SK-N-MC (cell line): ENCODE data around the gene KRT35.

Experiments used
- DNase-seq: peaks from one replicate; pipeline ENCODE4 v3.0.0-alpha.2; 2011; ENCODE audit warnings: low read depth, low spot score
- H3K27ac ChIP-seq: fragments of 200-600 bp; sonication (generic); 2 replicates; pipeline ENCODE4 v1.5.1; 2016; ENCODE audit warnings: mixed run types
- H3K36me3 ChIP-seq: fragments of 200-600 bp; sonication (generic); 2 replicates; pipeline ENCODE4 v1.6.1; 2017; ENCODE audit warnings: antibody characterized with exemption, low read length, mixed read lengths; ENCODE audit not compliant: insufficient read depth
- H3K4me3 ChIP-seq: fragments of 200-600 bp; sonication (generic); 2 replicates; pipeline ENCODE4 v1.5.1; 2016
- H3K9ac ChIP-seq: fragments of 200-600 bp; sonication (generic); 2 replicates; pipeline ENCODE4 v1.8.0; 2017; ENCODE audit warnings: mixed run types, mixed read lengths; ENCODE audit not compliant: insufficient read length
- H3K9me3 ChIP-seq: fragments of 200-600 bp; sonication (generic); 2 replicates; pipeline ENCODE4 v1.6.1; 2017; ENCODE audit warnings: low read depth, mild to moderate bottlenecking, antibody characterized with exemption, low read length, moderate library complexity, mixed read lengths
- EZH2 ChIP-seq: fragments of 200-600 bp; sonication (generic); IDR thresholded peaks from one replicate; pipeline ENCODE4 v1.6.1; 2017; ENCODE audit warnings: antibody characterized with exemption
- FOXP2 ChIP-seq: optimal IDR thresholded peaks from 2 replicates; pipeline ENCODE3; 2011; ENCODE audit warnings: mild to moderate bottlenecking, moderate library complexity; ENCODE audit not compliant: insufficient read depth; ENCODE audit errors: extremely low read length, control extremely low read depth
- POLR2AphosphoS5 ChIP-seq: IDR thresholded peaks from 2 replicates; pipeline ENCODE4 v1.6.1; 2012; ENCODE audit warnings: mild to moderate bottlenecking, low read depth, low read length, borderline replicate concordance

The KRT35 gene

DNA sequence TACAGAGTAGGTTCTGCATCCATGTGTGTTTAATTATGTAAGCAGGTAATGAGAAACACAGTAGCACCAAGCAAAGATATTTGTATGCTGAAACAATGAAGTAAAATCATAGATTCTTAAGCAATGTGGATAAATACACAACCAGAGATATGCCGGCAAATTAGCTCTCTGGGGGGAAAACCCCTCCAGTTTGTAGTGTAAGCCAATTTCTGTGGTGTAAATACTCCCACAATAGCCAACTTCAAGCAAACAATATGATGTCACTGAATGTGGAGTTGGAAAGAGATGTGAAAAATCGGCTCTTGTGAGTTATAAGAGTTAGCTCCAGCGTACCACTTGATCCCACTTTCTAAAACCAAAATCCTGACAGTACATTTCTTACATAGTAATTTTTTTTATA, 36.3 kb downstream of the KRT35 start:
- DNase-seq: no peak
- H3K9me3 ChIP-seq: no peaks in the 10 kb centered on the region
- H3K9ac ChIP-seq: no peak overlapping the region
- H3K27ac ChIP-seq: no peak overlapping the region
- H3K4me3 ChIP-seq: no peak overlapping the region
- TF ChIP-seq POLR2AphosphoS5 (no peak), EZH2 (no peak), FOXP2 (no peak)
- no peaks in the 10 kb centered on the region for H3K36me3 ChIP-seq

GRCh38 chr17:41444186-41444585, 36.8 kb downstream of the KRT35 start:
- no peak for DNase-seq
- TF ChIP-seq POLR2AphosphoS5 (no peak), EZH2 (no peak), FOXP2 (no peak)
- no peaks in the 10 kb centered on the region for H3K9me3 ChIP-seq

DNA sequence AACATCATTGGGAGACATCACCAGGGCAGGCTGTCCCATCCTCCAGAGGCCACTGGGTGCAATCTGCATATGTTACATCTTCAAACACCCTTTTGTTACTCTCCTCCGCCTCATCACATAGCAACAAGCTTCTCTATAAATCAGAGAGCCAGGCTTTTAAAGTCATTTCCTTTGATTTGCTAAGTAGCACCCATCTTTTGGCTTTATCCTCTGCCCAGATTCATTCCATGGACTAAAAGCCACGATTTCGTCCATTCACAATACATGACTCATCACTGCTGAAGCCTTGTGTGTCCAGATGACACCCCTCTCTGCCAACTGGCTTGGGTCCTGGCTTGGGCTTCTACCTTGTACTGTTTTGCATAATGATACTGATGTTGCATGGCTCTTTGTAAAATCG, 38.2 kb downstream of the KRT35 start:
- Histone ChIP-seq H3K9me3 (no peaks in the 10 kb centered on the region), H3K27ac (no peak overlapping the region), H3K4me3 (no peak overlapping the region), H3K36me3 (no peaks in the 10 kb centered on the region), H3K9ac (no peak overlapping the region)
- no peak for TF ChIP-seq POLR2AphosphoS5
- no peak for TF ChIP-seq FOXP2
- no peak for TF ChIP-seq EZH2
- no peak for DNase-seq

More at GRCh38 chr17:41444186-41444585, 36.8 kb downstream of the KRT35 start:
- Histone ChIP-seq H3K36me3 (no peaks in the 10 kb centered on the region), H3K4me3 (no peak overlapping the region), H3K9ac (no peak overlapping the region), H3K27ac (no peak overlapping the region)

DNA sequence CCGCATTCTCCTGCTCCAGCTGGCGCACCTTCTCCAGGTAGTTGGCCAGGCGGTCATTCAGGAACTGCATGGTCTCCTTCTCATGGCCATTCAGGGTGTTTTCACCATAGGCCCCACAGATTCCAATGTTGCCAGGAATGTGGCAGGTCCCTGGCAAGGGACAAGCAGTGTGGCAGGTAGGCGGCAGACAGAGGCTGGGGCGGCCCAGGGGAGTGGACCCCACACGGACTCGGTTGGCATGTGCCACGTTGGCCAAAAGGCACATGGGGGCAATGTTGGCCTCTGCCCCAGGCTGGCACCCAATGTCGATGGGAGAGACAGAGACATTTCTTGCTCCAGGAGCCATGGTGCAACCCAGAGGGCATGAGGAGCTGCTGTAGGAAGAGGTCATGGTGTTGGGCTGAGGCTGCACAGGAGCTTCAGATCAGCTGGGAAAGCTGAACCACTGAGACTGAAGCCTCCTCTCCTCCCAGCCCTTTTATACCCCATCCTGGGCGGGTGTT, 40.4 kb downstream of the KRT35 start, which contains the start of gene KRT38:
Gene KRT38 (minus strand): TSS at position 453 of the 503 bp plus-strand sequence. CDS start 62 bp downstream, at position 391.
- no peaks in the 10 kb centered on the region for H3K36me3 ChIP-seq
- no peaks in the 10 kb centered on the region for H3K9me3 ChIP-seq
- TF ChIP-seq EZH2: no peak
- TF ChIP-seq POLR2AphosphoS5: no peak
- TF ChIP-seq FOXP2: no peak
- DNase-seq: no peak
- H3K4me3 ChIP-seq: no peak within 1 kb of the TSS
- no peak within 1 kb of the TSS for H3K27ac ChIP-seq
- H3K9ac ChIP-seq: no peak within 1 kb of the TSS

DNA sequence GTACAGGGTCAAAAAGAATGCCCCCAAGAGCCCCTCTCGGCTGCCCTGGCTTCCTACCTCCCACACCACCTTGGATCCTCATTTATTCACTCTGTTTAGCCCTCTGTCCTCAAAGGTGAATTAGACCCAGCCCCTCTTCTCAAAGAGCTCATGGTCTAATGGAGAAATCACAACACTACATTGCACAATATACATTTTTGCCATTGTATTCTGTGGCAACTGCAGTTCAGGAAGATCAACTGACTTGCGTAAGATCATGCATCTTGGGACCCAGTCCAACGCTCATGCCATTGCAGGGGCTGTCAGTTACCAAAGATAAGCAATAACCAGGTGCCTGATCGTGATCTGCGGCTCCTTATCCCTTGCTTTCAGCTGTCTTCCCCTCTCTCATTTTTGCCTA, 41.6 kb downstream of the KRT35 start:
- Histone ChIP-seq H3K9me3 (no peaks in the 10 kb centered on the region), H3K27ac (no peak overlapping the region), H3K36me3 (no peaks in the 10 kb centered on the region), H3K9ac (no peak overlapping the region), H3K4me3 (no peak overlapping the region)
- TF ChIP-seq FOXP2: no peak
- no peak for TF ChIP-seq POLR2AphosphoS5
- no peak for TF ChIP-seq EZH2
- no peak for DNase-seq

DNA sequence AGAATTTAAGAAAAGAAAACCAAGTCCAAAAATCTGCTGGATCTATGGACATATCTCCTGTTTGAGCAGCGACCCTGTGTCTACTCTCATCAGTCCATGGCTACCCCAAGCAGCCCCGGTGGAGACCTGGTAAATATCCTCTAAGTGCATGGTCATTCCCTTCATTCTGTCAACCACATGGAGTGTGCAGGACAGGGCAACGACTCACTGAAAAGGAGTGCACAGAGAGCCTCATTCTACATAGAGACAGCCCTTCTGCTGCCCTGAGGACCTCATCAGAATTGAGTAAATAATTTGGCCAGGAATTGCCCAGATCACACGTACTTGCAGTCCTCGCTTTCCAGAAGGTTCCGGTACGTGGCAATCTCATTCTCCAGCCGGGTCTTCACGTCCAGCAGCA, 43.2 kb downstream of the KRT35 start:
- no peaks in the 10 kb centered on the region for H3K36me3 ChIP-seq
- H3K4me3 ChIP-seq: no peak overlapping the region
- TF ChIP-seq POLR2AphosphoS5: no peak
- TF ChIP-seq EZH2: no peak
- TF ChIP-seq FOXP2: no peak
- H3K9me3 ChIP-seq: no peaks in the 10 kb centered on the region
- DNase-seq: no peak
- no peak overlapping the region for H3K27ac ChIP-seq
- H3K9ac ChIP-seq: no peak overlapping the region

DNA sequence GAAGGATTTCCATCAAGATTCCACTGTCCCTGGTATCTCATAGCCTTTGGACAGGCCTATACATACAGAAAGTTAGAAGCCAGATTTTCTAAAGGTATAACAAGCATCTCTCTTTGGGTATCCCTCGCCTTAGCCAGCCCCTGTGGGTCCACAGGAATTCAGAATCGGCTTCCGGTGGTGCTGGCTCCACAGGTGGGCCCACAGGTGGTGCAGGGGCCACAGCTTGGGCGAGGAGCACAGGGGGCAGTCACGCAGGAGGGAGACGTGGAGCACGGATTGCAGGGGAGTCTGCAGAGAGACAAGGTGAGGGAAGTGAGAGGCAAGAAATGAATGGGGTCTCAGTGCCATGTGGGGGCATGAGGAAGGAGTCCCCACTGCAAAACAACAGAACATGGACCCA, 43.7 kb downstream of the KRT35 start:
- no peak for DNase-seq
- no peak overlapping the region for H3K9ac ChIP-seq
- no peak for TF ChIP-seq EZH2
- no peak for TF ChIP-seq FOXP2
- no peak for TF ChIP-seq POLR2AphosphoS5

GRCh38 chr17:41434415-41434814, 46.5 kb downstream of the KRT35 start:
- Histone ChIP-seq H3K9ac (no peak overlapping the region), H3K9me3 (no peaks in the 10 kb centered on the region), H3K4me3 (no peak overlapping the region), H3K27ac (no peak overlapping the region), H3K36me3 (no peaks in the 10 kb centered on the region)
- no peak for DNase-seq
- TF ChIP-seq EZH2 (no peak), POLR2AphosphoS5 (no peak), FOXP2 (no peak)

More for the DNA sequence above, 43.7 kb downstream of the KRT35 start:
- Histone ChIP-seq H3K36me3 (no peaks in the 10 kb centered on the region), H3K9me3 (no peaks in the 10 kb centered on the region), H3K27ac (no peak overlapping the region), H3K4me3 (no peak overlapping the region)

DNA sequence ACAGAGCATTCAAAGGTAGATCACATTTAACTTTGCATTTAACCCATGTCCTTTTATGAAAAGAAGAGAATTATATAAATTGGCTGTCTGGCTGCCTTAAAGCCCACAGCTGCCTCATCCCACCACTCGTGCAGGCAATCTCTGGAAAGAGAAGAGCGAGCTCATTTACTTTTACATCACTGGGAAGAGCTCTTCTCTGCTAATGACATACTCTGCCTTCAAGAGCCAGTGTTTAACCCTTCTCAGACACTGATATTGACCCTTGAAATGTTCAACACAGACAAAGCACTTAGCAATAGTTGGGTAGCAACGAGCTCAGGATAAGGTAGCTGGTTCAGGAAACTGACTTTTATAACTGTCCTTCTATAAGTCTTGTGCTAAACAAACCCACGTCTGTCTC, 46.9 kb downstream of the KRT35 start:
- no peaks in the 10 kb centered on the region for H3K9me3 ChIP-seq
- no peak for DNase-seq
- no peak for TF ChIP-seq POLR2AphosphoS5
- no peak for TF ChIP-seq EZH2
- TF ChIP-seq FOXP2: no peak
- no peak overlapping the region for H3K4me3 ChIP-seq
- H3K27ac ChIP-seq: no peak overlapping the region
- H3K36me3 ChIP-seq: no peaks in the 10 kb centered on the region
- no peak overlapping the region for H3K9ac ChIP-seq
